Measurements from ENCODE around the gene APOM.

The APOM gene

GRCh38 chr6:31655349-31656237 is at the start of gene APOM:
Gene APOM (plus strand): TSS chr6:31655894. CDS start chr6:31655967, 73 bp downstream.
- DNase-seq (ENCODE audit: low read depth) = no peak
- H3K4me3 ChIP-seq (ENCODE audit: low read depth, low read length) = no peak within 1 kb of the TSS

- H3K4me3 ChIP-seq (ENCODE audit: low read depth, low read length) = no peak overlapping the region
- no peak for DNase-seq (ENCODE audit: low read depth)
Measured at GRCh38 chr6:31607317-31607716, 48.4 kb upstream of the APOM start.

GRCh38 chr6:31609519-31610406 is 45.9 kb upstream of the APOM start:
- DNase-seq (ENCODE audit: low read depth) = no peak
- no peak overlapping the region for H3K4me3 ChIP-seq (ENCODE audit: low read depth, low read length)

GRCh38 chr6:31610968-31611367 is 44.7 kb upstream of the APOM start:
- no peak for DNase-seq (ENCODE audit: low read depth)
- H3K4me3 ChIP-seq (ENCODE audit: low read depth, low read length) = no peak overlapping the region

GRCh38 chr6:31614075-31614619 is 41.5 kb upstream of the APOM start:
- no peak overlapping the region for H3K4me3 ChIP-seq (ENCODE audit: low read depth, low read length)
- no peak for DNase-seq (ENCODE audit: low read depth)

GRCh38 chr6:31614684-31615578 is 40.8 kb upstream of the APOM start, which contains the start of gene AIF1:
Gene AIF1 (plus strand): TSS chr6:31615234. CDS start chr6:31615330, 96 bp downstream.
- H3K4me3 ChIP-seq (ENCODE audit: low read depth, low read length) = no peak within 1 kb of the TSS
- no peak for DNase-seq (ENCODE audit: low read depth)

- no peak overlapping the region for H3K4me3 ChIP-seq (ENCODE audit: low read depth, low read length)
- DNase-seq (ENCODE audit: low read depth) = no peak
Measured at GRCh38 chr6:31615748-31616147, 39.9 kb upstream of the APOM start.

GRCh38 chr6:31617010-31617409 is 38.7 kb upstream of the APOM start:
- no peak for DNase-seq (ENCODE audit: low read depth)
- H3K4me3 ChIP-seq (ENCODE audit: low read depth, low read length) = no peak overlapping the region

- peak; percentile 99 for DNase-seq (ENCODE audit: low read depth)
- peak overlapping the region; percentile 84 for H3K4me3 ChIP-seq (ENCODE audit: low read depth, low read length)
Measured at GRCh38 chr6:31619805-31620585, 35.7 kb upstream of the APOM start.

- no peak for DNase-seq (ENCODE audit: low read depth)
- H3K4me3 ChIP-seq (ENCODE audit: low read depth, low read length) = peak within 1 kb of the TSS; percentile 84
Measured at GRCh38 chr6:31620586-31621319, 34.9 kb upstream of the APOM start, which contains the start of gene PRRC2A. Gene PRRC2A (plus strand): TSS chr6:31620715. CDS start chr6:31622790, 2,075 bp downstream.

- H3K4me3 ChIP-seq (ENCODE audit: low read depth, low read length) = peak overlapping the region; percentile 84
- no peak for DNase-seq (ENCODE audit: low read depth)
Measured at GRCh38 chr6:31621320-31621939, 34.3 kb upstream of the APOM start.

- DNase-seq (ENCODE audit: low read depth) = no peak
- H3K4me3 ChIP-seq (ENCODE audit: low read depth, low read length) = peak overlapping the region; percentile 84
Measured at GRCh38 chr6:31621991-31622390, 33.7 kb upstream of the APOM start.

GRCh38 chr6:31622684-31623091 is 33.0 kb upstream of the APOM start:
- peak overlapping the region; percentile 84 for H3K4me3 ChIP-seq (ENCODE audit: low read depth, low read length)
- no peak for DNase-seq (ENCODE audit: low read depth)

GRCh38 chr6:31624070-31624469 is 31.6 kb upstream of the APOM start:
- no peak for DNase-seq (ENCODE audit: low read depth)
- no peak overlapping the region for H3K4me3 ChIP-seq (ENCODE audit: low read depth, low read length)

GRCh38 chr6:31626952-31627351 is 28.7 kb upstream of the APOM start:
- H3K4me3 ChIP-seq (ENCODE audit: low read depth, low read length) = no peak overlapping the region
- DNase-seq (ENCODE audit: low read depth) = no peak

GRCh38 chr6:31627690-31628287 is 27.9 kb upstream of the APOM start:
- DNase-seq (ENCODE audit: low read depth) = no peak
- H3K4me3 ChIP-seq (ENCODE audit: low read depth, low read length) = no peak overlapping the region

GRCh38 chr6:31629014-31629413 is 26.7 kb upstream of the APOM start:
- no peak overlapping the region for H3K4me3 ChIP-seq (ENCODE audit: low read depth, low read length)
- no peak for DNase-seq (ENCODE audit: low read depth)

Measured in skeletal muscle cell (primary cell).